Astrocyte (in vitro differentiated cells and primary cell): ENCODE data around the gene CELF4. TPM values are rescaled to one million over a fixed set of nuclear protein-coding genes. Genes with fewer than 3 reads are reported as not detected.

ENCODE experiments used
- DNase-seq: peaks from one replicate; pipeline ENCODE4 v3.0.0-alpha.2; 2010; ENCODE audit warnings: low read depth
- FAIRE-seq: peaks from 2 replicates; lab custom pipeline; 2011; peaks lifted over from hg19 to GRCh38; lab: Jason Lieb, UNC
- H2AFZ ChIP-seq: 2 replicates; pipeline ENCODE4 v1.6.0; 2012; ENCODE audit warnings: low read depth, low read length, inconsistent platforms
- H3K27ac ChIP-seq: 2 replicates; pipeline ENCODE4 v1.5.1; 2011; ENCODE audit warnings: low read depth, low read length, inconsistent platforms
- H3K27me3 ChIP-seq: 2 replicates; pipeline ENCODE4 v1.6.0; 2011; ENCODE audit warnings: low read length, inconsistent platforms; ENCODE audit not compliant: insufficient read depth
- H3K36me3 ChIP-seq: 2 replicates; pipeline ENCODE4 v1.5.1; 2011; ENCODE audit warnings: low read length, inconsistent platforms; ENCODE audit not compliant: insufficient read depth
- H3K4me1 ChIP-seq: 2 replicates; pipeline ENCODE4 v1.5.1; 2011; ENCODE audit warnings: low read length, inconsistent platforms; ENCODE audit not compliant: insufficient read depth
- H3K4me2 ChIP-seq: 2 replicates; pipeline ENCODE4 v1.6.0; 2012; ENCODE audit warnings: low read length, inconsistent platforms
- H3K4me3 ChIP-seq: 2 replicates; pipeline ENCODE4 v1.5.1; 2011; ENCODE audit warnings: low read depth, mild to moderate bottlenecking, low read length, inconsistent platforms; ENCODE audit not compliant: insufficient read depth
- H3K79me2 ChIP-seq: 2 replicates; pipeline ENCODE4 v1.6.0; 2012; ENCODE audit warnings: mild to moderate bottlenecking, low read length, inconsistent platforms; ENCODE audit not compliant: insufficient read depth
- H3K9ac ChIP-seq: 2 replicates; pipeline ENCODE4 v1.6.0; 2012; ENCODE audit warnings: mild to moderate bottlenecking, low read length, inconsistent platforms
- H3K9me3 ChIP-seq: 2 replicates; pipeline ENCODE4 v1.5.1; 2012; ENCODE audit warnings: low read depth, mild to moderate bottlenecking, low read length, inconsistent platforms; ENCODE audit not compliant: insufficient read depth
- H4K20me1 ChIP-seq: 2 replicates; pipeline ENCODE4 v1.6.0; 2012; ENCODE audit warnings: low read length, inconsistent platforms; ENCODE audit not compliant: insufficient read depth
- H3K27ac Mint-ChIP-seq: one replicate; pipeline ENCODE4 v1.8.0; 2021; ENCODE audit warnings: mild to moderate bottlenecking, mixed read lengths; ENCODE audit not compliant: unreplicated experiment
- H3K27me3 Mint-ChIP-seq: one replicate; pipeline ENCODE4 v1.8.0; 2021; ENCODE audit warnings: low read depth, mixed read lengths; ENCODE audit not compliant: unreplicated experiment
- H3K36me3 Mint-ChIP-seq: one replicate; pipeline ENCODE4 v1.8.0; 2021; ENCODE audit warnings: low read depth, mixed read lengths; ENCODE audit not compliant: unreplicated experiment
- H3K4me1 Mint-ChIP-seq: one replicate; pipeline ENCODE4 v1.8.0; 2021; ENCODE audit warnings: low read depth, mixed read lengths; ENCODE audit not compliant: unreplicated experiment
- H3K4me3 Mint-ChIP-seq: one replicate; pipeline ENCODE4 v1.8.0; 2021; ENCODE audit warnings: mild to moderate bottlenecking, moderate library complexity, mixed read lengths; ENCODE audit not compliant: unreplicated experiment
- H3K9me3 Mint-ChIP-seq: one replicate; pipeline ENCODE4 v1.8.0; 2021; ENCODE audit warnings: mild to moderate bottlenecking, mixed read lengths; ENCODE audit not compliant: unreplicated experiment
- EZH2 ChIP-seq: IDR thresholded peaks from 2 replicates; pipeline ENCODE4 v1.6.1; 2012; ENCODE audit warnings: mild to moderate bottlenecking, low read length, inconsistent platforms; ENCODE audit not compliant: insufficient read depth
- total RNA-seq: library from RNA; stranded (reverse); gene quantifications from 2 replicates; pipeline ENCODE4 v1.2.1, GENCODE V29; 2021
- TF ChIP-seq, protein P1 (sequence below): IDR thresholded peaks from 2 replicates; pipeline ENCODE4 v1.5.1; 2011; ENCODE audit warnings: low read depth, mild to moderate bottlenecking, inconsistent platforms, low read length, moderate library complexity; ENCODE audit not compliant: insufficient read depth

CELF4 gene
- total RNA-seq, 1 donor from 2014 or later = 0.16 TPM

GRCh38 chr18:37434161-37434860, 131.3 kb downstream of the CELF4 start:
- H3K27me3 Mint-ChIP-seq = peaks cover 36% of the 10 kb centered on the region
- H3K4me3 ChIP-seq = no peak overlapping the region
- H3K79me2 ChIP-seq = no peaks in the 10 kb centered on the region
- no peaks in the 10 kb centered on the region for H3K9me3 Mint-ChIP-seq
- no peak overlapping the region for H3K27ac ChIP-seq
- no peak for DNase-seq
- H3K4me2 ChIP-seq = no peak overlapping the region
- peaks cover 17% of the 10 kb centered on the region for H3K4me1 Mint-ChIP-seq
- TF ChIP-seq, protein P1, sequence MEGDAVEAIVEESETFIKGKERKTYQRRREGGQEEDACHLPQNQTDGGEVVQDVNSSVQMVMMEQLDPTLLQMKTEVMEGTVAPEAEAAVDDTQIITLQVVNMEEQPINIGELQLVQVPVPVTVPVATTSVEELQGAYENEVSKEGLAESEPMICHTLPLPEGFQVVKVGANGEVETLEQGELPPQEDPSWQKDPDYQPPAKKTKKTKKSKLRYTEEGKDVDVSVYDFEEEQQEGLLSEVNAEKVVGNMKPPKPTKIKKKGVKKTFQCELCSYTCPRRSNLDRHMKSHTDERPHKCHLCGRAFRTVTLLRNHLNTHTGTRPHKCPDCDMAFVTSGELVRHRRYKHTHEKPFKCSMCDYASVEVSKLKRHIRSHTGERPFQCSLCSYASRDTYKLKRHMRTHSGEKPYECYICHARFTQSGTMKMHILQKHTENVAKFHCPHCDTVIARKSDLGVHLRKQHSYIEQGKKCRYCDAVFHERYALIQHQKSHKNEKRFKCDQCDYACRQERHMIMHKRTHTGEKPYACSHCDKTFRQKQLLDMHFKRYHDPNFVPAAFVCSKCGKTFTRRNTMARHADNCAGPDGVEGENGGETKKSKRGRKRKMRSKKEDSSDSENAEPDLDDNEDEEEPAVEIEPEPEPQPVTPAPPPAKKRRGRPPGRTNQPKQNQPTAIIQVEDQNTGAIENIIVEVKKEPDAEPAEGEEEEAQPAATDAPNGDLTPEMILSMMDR = no peak
- no peaks in the 10 kb centered on the region for H3K9me3 ChIP-seq
- no peak for FAIRE-seq
- no peaks in the 10 kb centered on the region for H3K27me3 ChIP-seq
- H3K4me3 Mint-ChIP-seq = no peak overlapping the region
- H2AFZ ChIP-seq = no peak overlapping the region
- H3K36me3 ChIP-seq = no peaks in the 10 kb centered on the region
- H3K9ac ChIP-seq = no peak overlapping the region
- H3K4me1 ChIP-seq = no peaks in the 10 kb centered on the region
- H4K20me1 ChIP-seq = no peaks in the 10 kb centered on the region
- H3K36me3 Mint-ChIP-seq = peaks cover 1% of the 10 kb centered on the region
- no peak overlapping the region for H3K27ac Mint-ChIP-seq

- Histone ChIP-seq H3K9ac (no peak overlapping the region), H4K20me1 (no peaks in the 10 kb centered on the region), H3K9me3 (no peaks in the 10 kb centered on the region), H3K4me2 (no peak overlapping the region), H3K27ac (no peak overlapping the region), H3K36me3 (no peaks in the 10 kb centered on the region), H3K4me1 (no peaks in the 10 kb centered on the region), H3K27me3 (no peaks in the 10 kb centered on the region), H3K79me2 (no peaks in the 10 kb centered on the region), H3K4me3 (no peak overlapping the region), H2AFZ (no peak overlapping the region)
- Mint-ChIP-seq H3K27ac (no peak overlapping the region), H3K4me3 (no peak overlapping the region), H3K36me3 (peaks cover 1% of the 10 kb centered on the region), H3K4me1 (peaks cover 17% of the 10 kb centered on the region), H3K27me3 (peaks cover 26% of the 10 kb centered on the region), H3K9me3 (no peaks in the 10 kb centered on the region)
- DNase-seq (no peak), FAIRE-seq (no peak)
- no peak for TF ChIP-seq EZH2
- TF ChIP-seq, protein P1 = no peak
Measured at GRCh38 chr18:37432436-37433195, 133.0 kb downstream of the CELF4 start.
